BE2C (cell line): ENCODE data around the gene GOT1.

Source experiments
- DNase-seq: peaks from one replicate; pipeline ENCODE4 v3.0.0-alpha.2; 2020
- H3K27me3 ChIP-seq: fragments of 250-450 bp; sonication (Bioruptor Pico); 2 replicates; pipeline ENCODE4 v1.5.1; 2020; ENCODE audit warnings: mild to moderate bottlenecking
- H3K36me3 ChIP-seq: fragments of 250-450 bp; sonication (Bioruptor Pico); 2 replicates; pipeline ENCODE4 v1.5.1; 2020; ENCODE audit warnings: mild to moderate bottlenecking
- H3K4me1 ChIP-seq: fragments of 250-450 bp; sonication (Bioruptor Pico); 2 replicates; pipeline ENCODE4 v1.5.1; 2020
- H3K4me3 ChIP-seq: 2 replicates; pipeline ENCODE4 v1.5.1; 2011; ENCODE audit warnings: low read depth, low read length
- H3K9me3 ChIP-seq: fragments of 250-450 bp; sonication (Bioruptor Pico); 2 replicates; pipeline ENCODE4 v1.5.1; 2020
- TF ChIP-seq, protein P1 (sequence below): IDR thresholded peaks from 2 replicates; pipeline ENCODE4 v1.5.1; 2012; ENCODE audit warnings: mild to moderate bottlenecking, low read depth, low read length

The GOT1 gene

DNA sequence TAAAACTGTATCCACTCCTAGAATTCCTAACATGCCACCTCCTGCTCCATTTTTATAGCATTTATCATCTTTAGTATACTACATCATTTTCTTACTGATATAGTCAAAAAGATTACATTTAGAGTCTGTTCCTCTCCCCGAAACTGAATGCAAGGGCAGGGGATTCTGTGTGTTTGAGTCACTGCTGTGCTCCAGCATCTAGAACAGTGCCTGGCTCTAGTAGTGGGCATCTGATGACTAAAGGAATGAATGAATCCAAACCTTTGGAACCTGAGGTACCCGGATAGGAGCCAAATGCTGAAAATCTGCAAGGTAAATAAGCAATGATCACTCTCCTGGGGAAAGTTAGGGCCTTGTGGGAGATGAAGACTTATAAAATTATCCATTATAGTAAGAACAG is 18.9 kb downstream of the GOT1 start:
- peaks cover 11% of the 10 kb centered on the region for H3K36me3 ChIP-seq
- no peak for DNase-seq
- H3K4me3 ChIP-seq: no peak overlapping the region
- no peaks in the 10 kb centered on the region for H3K4me1 ChIP-seq
- H3K9me3 ChIP-seq: no peaks in the 10 kb centered on the region
- no peaks in the 10 kb centered on the region for H3K27me3 ChIP-seq
- TF ChIP-seq, protein P1, sequence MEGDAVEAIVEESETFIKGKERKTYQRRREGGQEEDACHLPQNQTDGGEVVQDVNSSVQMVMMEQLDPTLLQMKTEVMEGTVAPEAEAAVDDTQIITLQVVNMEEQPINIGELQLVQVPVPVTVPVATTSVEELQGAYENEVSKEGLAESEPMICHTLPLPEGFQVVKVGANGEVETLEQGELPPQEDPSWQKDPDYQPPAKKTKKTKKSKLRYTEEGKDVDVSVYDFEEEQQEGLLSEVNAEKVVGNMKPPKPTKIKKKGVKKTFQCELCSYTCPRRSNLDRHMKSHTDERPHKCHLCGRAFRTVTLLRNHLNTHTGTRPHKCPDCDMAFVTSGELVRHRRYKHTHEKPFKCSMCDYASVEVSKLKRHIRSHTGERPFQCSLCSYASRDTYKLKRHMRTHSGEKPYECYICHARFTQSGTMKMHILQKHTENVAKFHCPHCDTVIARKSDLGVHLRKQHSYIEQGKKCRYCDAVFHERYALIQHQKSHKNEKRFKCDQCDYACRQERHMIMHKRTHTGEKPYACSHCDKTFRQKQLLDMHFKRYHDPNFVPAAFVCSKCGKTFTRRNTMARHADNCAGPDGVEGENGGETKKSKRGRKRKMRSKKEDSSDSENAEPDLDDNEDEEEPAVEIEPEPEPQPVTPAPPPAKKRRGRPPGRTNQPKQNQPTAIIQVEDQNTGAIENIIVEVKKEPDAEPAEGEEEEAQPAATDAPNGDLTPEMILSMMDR: no peak

DNA sequence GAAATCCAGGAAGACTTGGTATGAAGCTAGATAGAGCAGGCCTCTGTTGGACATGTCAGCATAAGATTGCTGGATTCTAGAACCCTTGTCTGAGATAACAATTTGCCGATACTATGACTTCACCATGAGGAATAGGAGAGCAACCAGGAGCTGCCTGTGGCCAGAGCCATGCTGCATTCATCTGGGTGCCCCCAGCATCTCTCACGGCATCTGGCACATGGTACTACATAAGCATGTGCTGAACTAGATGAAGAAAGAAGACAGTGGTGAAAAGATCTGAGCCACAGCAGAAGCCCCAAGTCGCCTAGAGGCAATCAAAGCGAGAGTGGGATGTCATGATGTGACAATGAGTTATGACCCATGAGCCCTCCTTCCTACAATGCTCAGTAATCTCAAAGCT is 19.5 kb downstream of the GOT1 start:
- Histone ChIP-seq H3K36me3 (peaks cover 18% of the 10 kb centered on the region), H3K27me3 (no peaks in the 10 kb centered on the region), H3K4me3 (no peak overlapping the region), H3K9me3 (no peaks in the 10 kb centered on the region), H3K4me1 (no peaks in the 10 kb centered on the region)
- DNase-seq: no peak
- TF ChIP-seq, protein P1: no peak

DNA sequence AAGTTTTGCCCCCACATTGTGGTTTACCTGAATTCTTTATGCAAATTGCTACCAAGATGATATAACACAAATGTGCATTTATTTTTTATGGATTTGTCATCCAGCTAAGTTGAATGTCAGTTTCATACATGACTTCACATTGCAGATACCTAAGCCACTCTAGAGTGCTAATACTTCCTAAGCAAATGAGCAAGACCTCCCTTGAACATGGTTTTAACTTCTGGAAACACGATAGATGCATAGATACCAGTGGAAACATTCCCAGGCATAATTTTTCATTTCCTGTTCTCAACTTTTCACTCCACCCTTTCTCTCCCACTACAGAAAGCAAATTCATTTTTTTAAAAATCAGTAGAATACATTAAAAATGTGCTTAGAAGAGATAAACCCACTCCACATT is 20.3 kb downstream of the GOT1 start:
- peaks cover 25% of the 10 kb centered on the region for H3K36me3 ChIP-seq
- TF ChIP-seq, protein P1: no peak
- no peak for DNase-seq

DNA sequence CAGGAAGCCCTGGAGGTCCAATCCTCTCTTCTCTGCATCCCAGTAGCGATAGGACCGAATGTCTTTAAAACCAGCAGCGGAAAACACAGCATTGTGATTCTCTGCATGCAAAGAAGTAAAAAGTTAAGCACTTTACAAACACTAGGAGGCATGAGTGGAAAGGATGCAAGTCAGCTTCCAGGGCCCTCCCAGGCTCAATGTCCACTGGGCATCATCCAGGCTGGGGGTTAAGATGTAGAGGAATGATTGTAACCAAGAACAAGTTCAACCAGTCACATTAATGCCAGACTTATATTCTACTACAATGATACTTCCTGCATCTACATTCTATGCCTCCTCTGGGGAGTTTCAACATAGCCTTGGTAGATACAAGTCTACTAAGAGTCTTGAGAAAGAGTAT is 24.3 kb downstream of the GOT1 start:
- no peaks in the 10 kb centered on the region for H3K4me1 ChIP-seq
- DNase-seq: no peak
- peaks cover 57% of the 10 kb centered on the region for H3K36me3 ChIP-seq
- no peaks in the 10 kb centered on the region for H3K9me3 ChIP-seq
- H3K27me3 ChIP-seq: no peaks in the 10 kb centered on the region
- no peak overlapping the region for H3K4me3 ChIP-seq
- TF ChIP-seq, protein P1: no peak

More for the DNA sequence above, 20.3 kb downstream of the GOT1 start:
- no peaks in the 10 kb centered on the region for H3K4me1 ChIP-seq
- no peaks in the 10 kb centered on the region for H3K9me3 ChIP-seq
- H3K27me3 ChIP-seq: no peaks in the 10 kb centered on the region
- no peak overlapping the region for H3K4me3 ChIP-seq

DNA sequence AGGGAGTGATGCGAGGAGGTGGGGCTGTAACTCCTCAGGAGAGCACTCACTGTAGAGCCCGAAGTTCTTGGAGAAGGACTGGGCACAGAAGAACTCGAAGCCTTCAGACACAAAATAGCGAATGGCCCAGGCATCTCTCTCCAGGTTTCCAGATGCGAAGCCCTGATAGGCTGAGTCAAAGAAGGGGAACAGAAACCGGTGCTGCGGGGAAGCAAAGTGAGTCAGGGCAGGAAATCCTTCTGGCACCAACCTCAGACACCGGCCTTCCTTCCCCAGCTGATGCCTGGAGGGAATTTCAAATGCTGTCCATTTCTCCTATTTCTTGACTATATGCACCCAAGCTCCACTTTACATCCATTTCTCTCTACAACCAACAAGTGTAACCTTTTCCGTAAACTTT is 26.8 kb downstream of the GOT1 start:
- DNase-seq: no peak
- Histone ChIP-seq H3K9me3 (no peaks in the 10 kb centered on the region), H3K4me3 (no peak overlapping the region), H3K27me3 (no peaks in the 10 kb centered on the region), H3K36me3 (peaks cover 68% of the 10 kb centered on the region), H3K4me1 (no peaks in the 10 kb centered on the region)
- TF ChIP-seq, protein P1: no peak

DNA sequence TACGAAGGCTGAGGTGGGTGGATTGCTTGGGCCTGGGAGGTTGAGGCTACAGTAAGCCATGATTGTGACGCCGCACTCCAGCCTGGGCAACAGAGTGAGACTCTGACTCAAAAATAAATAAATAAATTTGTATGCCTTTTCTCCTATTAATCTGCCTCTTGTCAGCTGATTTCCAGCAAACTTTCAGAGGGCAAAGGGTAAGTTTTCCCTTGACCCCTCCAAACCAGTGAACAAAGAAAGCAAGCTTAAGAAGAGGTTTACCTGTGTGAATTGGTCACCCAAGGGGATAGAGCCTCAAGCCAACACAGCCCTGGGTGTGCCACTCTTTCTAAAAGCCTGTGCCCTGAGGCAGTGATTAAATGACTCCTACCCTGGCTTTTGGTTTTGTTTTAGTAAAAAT is 30.8 kb downstream of the GOT1 start:
- no peaks in the 10 kb centered on the region for H3K9me3 ChIP-seq
- DNase-seq: no peak
- H3K27me3 ChIP-seq: no peaks in the 10 kb centered on the region
- H3K4me3 ChIP-seq: no peak overlapping the region
- TF ChIP-seq, protein P1: no peak
- H3K36me3 ChIP-seq: peaks cover 59% of the 10 kb centered on the region
- H3K4me1 ChIP-seq: no peaks in the 10 kb centered on the region
